ENCODE data around the gene SH3BP4. TPM values are rescaled to one million over a fixed set of nuclear protein-coding genes. Genes with fewer than 3 reads are reported as not detected.

The SH3BP4 gene
- total and polyA plus RNA-seq, 2 of the 13 experiments (the other 11 are each of a cell fraction or from before 2014, with no cell fraction given) = 34.6 to 99.1 TPM

GRCh38 chr2:234978466-234979203 is 26.8 kb downstream of the SH3BP4 start (continued):
- TF ChIP-seq CTCF (CRISPR knock-in tag; IDR thresholded peaks at IDR 0.05) (no peak), ZNF577 (CRISPR knock-in tag; IDR thresholded peaks at IDR 0.05; ENCODE audit: borderline replicate concordance, low read depth) (no peak), NR2F1 (CRISPR knock-in tag; IDR thresholded peaks at IDR 0.05) (no peak), CBX5 (CRISPR knock-in tag; IDR thresholded peaks at IDR 0.05; ENCODE audit: borderline replicate concordance) (peak; percentile 21; the same call in 1 of the 2 replicates), ZNF841 (CRISPR knock-in tag; IDR thresholded peaks at IDR 0.05; ENCODE audit: borderline replicate concordance) (no peak), SSRP1 (CRISPR knock-in tag; IDR thresholded peaks at IDR 0.05) (peak; percentile 85), NFKB2 (CRISPR knock-in tag; IDR thresholded peaks at IDR 0.05; ENCODE audit: borderline replicate concordance) (no peak), ELF4 (CRISPR knock-in tag; IDR thresholded peaks at IDR 0.05; ENCODE audit: borderline replicate concordance) (no peak), ZNF546 (CRISPR knock-in tag; conservative IDR thresholded peaks at IDR 0.05) (no peak), KLF16 (CRISPR knock-in tag; IDR thresholded peaks at IDR 0.05) (no peak), ZNF331 (CRISPR knock-in tag; IDR thresholded peaks at IDR 0.05) (no peak; the same call in 1 of the 2 replicates), MTA1 (CRISPR knock-in tag; IDR thresholded peaks at IDR 0.05; ENCODE audit: borderline replicate concordance) (peak; percentile 5; the same call in 1 of the 2 replicates), KLF12 (CRISPR knock-in tag; IDR thresholded peaks at IDR 0.05; ENCODE audit: borderline replicate concordance) (no peak), TARDBP (CRISPR knock-in tag; IDR thresholded peaks at IDR 0.05) (0 out of 2 replicates have a peak, but pooled peaks have one; percentile 21), MEIS1 (CRISPR knock-in tag; IDR thresholded peaks at IDR 0.05; ENCODE audit: borderline replicate concordance) (no peak), MYC (CRISPR knock-in tag; IDR thresholded peaks at IDR 0.05; ENCODE audit: borderline replicate concordance) (peak; percentile 78), ERF (CRISPR knock-in tag; IDR thresholded peaks at IDR 0.05) (no peak), ZMYM3 (CRISPR knock-in tag; IDR thresholded peaks at IDR 0.05) (no peak), ZNF484 (CRISPR knock-in tag; IDR thresholded peaks at IDR 0.05; ENCODE audit: borderline replicate concordance, low read depth) (no peak), ZNF256 (CRISPR knock-in tag; conservative IDR thresholded peaks at IDR 0.05) (no peak), ZNF143 (CRISPR knock-in tag; IDR thresholded peaks at IDR 0.05) (no peak), ZBTB21 (CRISPR knock-in tag; IDR thresholded peaks at IDR 0.05) (no peak), ZIK1 (CRISPR knock-in tag; IDR thresholded peaks at IDR 0.05; ENCODE audit: borderline replicate concordance, low read depth) (0 out of 2 replicates have a peak, but pooled peaks have one; percentile 3), RFXAP (CRISPR knock-in tag; IDR thresholded peaks at IDR 0.05; ENCODE audit: borderline replicate concordance) (no peak), ZNF576 (CRISPR knock-in tag; IDR thresholded peaks at IDR 0.05) (0 out of 2 replicates have a peak, but pooled peaks have one; percentile 65), ZNF280B (CRISPR knock-in tag; IDR thresholded peaks at IDR 0.05; ENCODE audit: borderline replicate concordance) (no peak), KMT2A (CRISPR knock-in tag; IDR thresholded peaks at IDR 0.05) (no peak; the same call in 1 of the 2 replicates), ZBTB38 (CRISPR knock-in tag; IDR thresholded peaks at IDR 0.05) (peak; percentile 92)

Measured in HepG2 (cell line).